Panc1 (cell line): ENCODE results near the gene NR4A1.

ENCODE experiments used
- POLR2AphosphoS5 ChIP-seq: IDR thresholded peaks from 2 replicates; pipeline ENCODE4 v1.6.1; 2012; ENCODE audit warnings: mild to moderate bottlenecking, low read depth, low read length, moderate library complexity
- SIN3A ChIP-seq: IDR thresholded peaks from 2 replicates; pipeline ENCODE4 v1.6.1; 2012; ENCODE audit warnings: low read depth, mild to moderate bottlenecking, low read length, moderate library complexity, borderline replicate concordance; ENCODE audit not compliant: insufficient read depth
- TCF7L2 ChIP-seq: IDR thresholded peaks from 2 replicates; pipeline ENCODE4 v1.6.1; 2011; ENCODE audit warnings: mild to moderate bottlenecking, low read depth, low read length, inconsistent platforms
- TF ChIP-seq, protein P1 (sequence below): fragments of 450-650 bp; IDR thresholded peaks from 2 replicates; pipeline ENCODE4 v1.5.1; 2017; ENCODE audit warnings: mild to moderate bottlenecking
- TF ChIP-seq, protein P2 (sequence below), 2 experiments: IDR thresholded peaks; 2 replicates each; pipeline ENCODE4 v1.6.1; 2011 to 2012; ENCODE audit warnings: low read depth in 2 of 2, control low read depth in 1 of 2, low read length in 1 of 2, mild to moderate bottlenecking in 1 of 2, moderate library complexity in 1 of 2; ENCODE audit not compliant: insufficient read depth in 1 of 2

DNA sequence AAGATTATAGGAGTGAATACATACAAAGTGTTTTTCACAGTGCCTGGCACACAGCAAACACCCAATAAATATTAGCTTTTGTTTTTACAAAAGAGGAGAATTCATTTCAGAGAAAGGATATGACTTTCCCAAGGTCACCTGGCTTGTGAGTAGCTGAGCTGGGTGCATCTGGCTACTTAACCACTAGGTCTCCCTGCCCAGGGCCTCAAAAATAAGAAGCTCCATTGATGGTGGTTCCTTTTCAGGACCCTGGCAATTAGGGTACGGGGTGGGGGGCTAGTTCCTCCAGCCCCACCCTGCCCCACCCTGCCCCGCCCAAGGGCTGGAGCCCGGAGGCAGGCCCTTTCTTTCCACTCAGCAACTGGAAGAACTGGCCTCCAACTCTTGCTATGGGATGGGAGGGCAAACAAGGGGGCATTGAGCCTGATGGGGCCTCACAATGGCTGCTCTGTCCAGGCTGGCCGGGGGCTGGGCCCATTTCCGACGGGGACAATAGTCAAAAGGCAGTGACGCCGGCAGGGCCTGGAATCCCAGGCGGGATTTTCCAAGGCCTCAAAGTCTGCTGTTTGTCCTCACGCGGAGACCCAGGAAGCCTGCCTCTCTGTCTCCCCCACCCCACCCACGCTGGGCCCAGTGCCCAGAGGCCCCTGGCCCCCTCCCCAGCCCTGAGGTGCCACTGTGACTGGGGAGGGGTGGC lies 10.4 kb downstream of the NR4A1 start:
- TF ChIP-seq, protein P1, sequence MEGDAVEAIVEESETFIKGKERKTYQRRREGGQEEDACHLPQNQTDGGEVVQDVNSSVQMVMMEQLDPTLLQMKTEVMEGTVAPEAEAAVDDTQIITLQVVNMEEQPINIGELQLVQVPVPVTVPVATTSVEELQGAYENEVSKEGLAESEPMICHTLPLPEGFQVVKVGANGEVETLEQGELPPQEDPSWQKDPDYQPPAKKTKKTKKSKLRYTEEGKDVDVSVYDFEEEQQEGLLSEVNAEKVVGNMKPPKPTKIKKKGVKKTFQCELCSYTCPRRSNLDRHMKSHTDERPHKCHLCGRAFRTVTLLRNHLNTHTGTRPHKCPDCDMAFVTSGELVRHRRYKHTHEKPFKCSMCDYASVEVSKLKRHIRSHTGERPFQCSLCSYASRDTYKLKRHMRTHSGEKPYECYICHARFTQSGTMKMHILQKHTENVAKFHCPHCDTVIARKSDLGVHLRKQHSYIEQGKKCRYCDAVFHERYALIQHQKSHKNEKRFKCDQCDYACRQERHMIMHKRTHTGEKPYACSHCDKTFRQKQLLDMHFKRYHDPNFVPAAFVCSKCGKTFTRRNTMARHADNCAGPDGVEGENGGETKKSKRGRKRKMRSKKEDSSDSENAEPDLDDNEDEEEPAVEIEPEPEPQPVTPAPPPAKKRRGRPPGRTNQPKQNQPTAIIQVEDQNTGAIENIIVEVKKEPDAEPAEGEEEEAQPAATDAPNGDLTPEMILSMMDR, result no peak
- TF ChIP-seq, protein P2, sequence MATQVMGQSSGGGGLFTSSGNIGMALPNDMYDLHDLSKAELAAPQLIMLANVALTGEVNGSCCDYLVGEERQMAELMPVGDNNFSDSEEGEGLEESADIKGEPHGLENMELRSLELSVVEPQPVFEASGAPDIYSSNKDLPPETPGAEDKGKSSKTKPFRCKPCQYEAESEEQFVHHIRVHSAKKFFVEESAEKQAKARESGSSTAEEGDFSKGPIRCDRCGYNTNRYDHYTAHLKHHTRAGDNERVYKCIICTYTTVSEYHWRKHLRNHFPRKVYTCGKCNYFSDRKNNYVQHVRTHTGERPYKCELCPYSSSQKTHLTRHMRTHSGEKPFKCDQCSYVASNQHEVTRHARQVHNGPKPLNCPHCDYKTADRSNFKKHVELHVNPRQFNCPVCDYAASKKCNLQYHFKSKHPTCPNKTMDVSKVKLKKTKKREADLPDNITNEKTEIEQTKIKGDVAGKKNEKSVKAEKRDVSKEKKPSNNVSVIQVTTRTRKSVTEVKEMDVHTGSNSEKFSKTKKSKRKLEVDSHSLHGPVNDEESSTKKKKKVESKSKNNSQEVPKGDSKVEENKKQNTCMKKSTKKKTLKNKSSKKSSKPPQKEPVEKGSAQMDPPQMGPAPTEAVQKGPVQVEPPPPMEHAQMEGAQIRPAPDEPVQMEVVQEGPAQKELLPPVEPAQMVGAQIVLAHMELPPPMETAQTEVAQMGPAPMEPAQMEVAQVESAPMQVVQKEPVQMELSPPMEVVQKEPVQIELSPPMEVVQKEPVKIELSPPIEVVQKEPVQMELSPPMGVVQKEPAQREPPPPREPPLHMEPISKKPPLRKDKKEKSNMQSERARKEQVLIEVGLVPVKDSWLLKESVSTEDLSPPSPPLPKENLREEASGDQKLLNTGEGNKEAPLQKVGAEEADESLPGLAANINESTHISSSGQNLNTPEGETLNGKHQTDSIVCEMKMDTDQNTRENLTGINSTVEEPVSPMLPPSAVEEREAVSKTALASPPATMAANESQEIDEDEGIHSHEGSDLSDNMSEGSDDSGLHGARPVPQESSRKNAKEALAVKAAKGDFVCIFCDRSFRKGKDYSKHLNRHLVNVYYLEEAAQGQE (IDR thresholded peaks at IDR 0.05; ENCODE audit: insufficient read depth in 1 of 2, low read depth in 2 of 2, low read length in 1 of 2), result no peak
- no peak for TF ChIP-seq POLR2AphosphoS5
- no peak for TF ChIP-seq SIN3A
- no peak for TF ChIP-seq TCF7L2
